HepG2 (cell line): ENCODE measurements around the gene ABCB4. TPM values are rescaled to one million over a fixed set of nuclear protein-coding genes. Genes with fewer than 3 reads are reported as not detected.

ENCODE experiments used
- ATAC-seq: fragments of 200-7000 bp; cut with Tn5 transposase; 3 replicates; pipeline ENCODE4 v1.9.1; 2020; ENCODE audit warnings: mild to moderate bottlenecking, moderate library complexity
- BruUV-seq: library from RNA; stranded (reverse); fragments of 400-500 nt; replicated peaks from 2 replicates; lab custom pipeline; 2021; lab: Mats Ljungman, UMichigan
- CTCF ChIA-PET: fragments of 300-600 bp; formaldehyde crosslinking; extraction: SDS; loops from one replicate; lab custom pipeline; 2021; ENCODE audit warnings: low total read pairs, inconsistent platforms, low intra/inter-chr PET ratio; lab: Yijun Ruan, JAX
- POLR2A ChIA-PET: fragments of 350-600 bp; sonication (Branson Sonifier 250); formaldehyde crosslinking; loops from one replicate; lab custom pipeline; 2020; ENCODE audit warnings: antibody characterized with exemption, inconsistent platforms; lab: Yijun Ruan, JAX
- DNase-seq: peaks from one replicate; pipeline ENCODE4 v3.0.0-alpha.2; 2015; ENCODE audit warnings: low spot score
- FAIRE-seq: peaks from 3 replicates; lab custom pipeline; 2011; peaks lifted over from hg19 to GRCh38; lab: Jason Lieb, UNC
- H2AFZ ChIP-seq: one replicate; pipeline ENCODE4 v1.6.1; 2011; ENCODE audit warnings: low read length, inconsistent platforms
- H3K27ac ChIP-seq: fragments of 300-600 bp; 3 replicates; pipeline ENCODE4 v1.8.0; 2011; ENCODE audit warnings: mixed run types, mild to moderate bottlenecking, mixed read lengths, low read length, inconsistent platforms; ENCODE audit not compliant: insufficient read depth; ENCODE audit errors: extremely low read length
- H3K27me3 ChIP-seq, 2 experiments: fragments of 200-600 bp in 1 of 2; 2 replicates in 1 of 2; 3 replicates in 1 of 2; pipeline versions ENCODE4 v1.6.0 to v1.8.0; 2011; ENCODE audit warnings: low read length in 2 of 2, mild to moderate bottlenecking in 2 of 2, moderate library complexity in 2 of 2, inconsistent platforms in 1 of 2; ENCODE audit not compliant: insufficient read depth in 2 of 2, control insufficient read depth in 1 of 2
- H3K36me3 ChIP-seq, 2 experiments: fragments of 200-600 bp in 1 of 2; replicated peaks in 1 of 2; 2 replicates in 1 of 2; 3 replicates in 1 of 2; pipeline versions ENCODE4 v1.5.1 to v1.8.0; 2011; ENCODE audit warnings: low read length in 2 of 2, inconsistent platforms in 1 of 2; ENCODE audit not compliant: insufficient read depth in 2 of 2, control insufficient read depth in 1 of 2
- H3K4me1 ChIP-seq: 2 replicates; pipeline ENCODE4 v1.5.1; 2012; ENCODE audit warnings: low read length, inconsistent platforms; ENCODE audit not compliant: insufficient read depth
- H3K4me2 ChIP-seq: 2 replicates; pipeline ENCODE4 v1.6.0; 2011; ENCODE audit warnings: low read depth, low read length, inconsistent platforms
- H3K4me3 ChIP-seq, 3 experiments: fragments of 200-600 bp in 1 of 3; sonication (generic), shearing (Covaris generic) in 1 of 3; replicated peaks in 1 of 3; 2 replicates each; pipeline ENCODE4 v1.5.1; 2011 to 2016; ENCODE audit warnings: low read length in 3 of 3, inconsistent platforms in 2 of 3, low read depth in 2 of 3, mild to moderate bottlenecking in 2 of 3, control low read depth in 1 of 3, mixed read lengths in 1 of 3; ENCODE audit not compliant: insufficient read depth in 1 of 3
- H3K79me2 ChIP-seq: one replicate; pipeline ENCODE4 v1.6.1; 2011; ENCODE audit warnings: low read length, inconsistent platforms; ENCODE audit not compliant: insufficient read depth
- H3K9ac ChIP-seq: 2 replicates; pipeline ENCODE4 v1.6.0; 2011; ENCODE audit warnings: mild to moderate bottlenecking, low read depth, low read length, inconsistent platforms; ENCODE audit not compliant: insufficient read depth
- H3K9me3 ChIP-seq: 2 replicates; pipeline ENCODE4 v1.5.1; 2012; ENCODE audit warnings: mild to moderate bottlenecking, low read length
- H4K20me1 ChIP-seq: 2 replicates; pipeline ENCODE4 v1.6.0; 2011; ENCODE audit warnings: inconsistent platforms, mild to moderate bottlenecking, low read length, moderate library complexity; ENCODE audit not compliant: insufficient read depth
- CBX1 ChIP-seq: IDR thresholded peaks from one replicate; pipeline ENCODE4 v1.6.1; 2016; ENCODE audit warnings: antibody characterized with exemption, low read depth
- CTCF ChIP-seq: sonication (generic); formaldehyde crosslinking; IDR thresholded peaks from 2 replicates; pipeline ENCODE4 v1.5.0; 2020; ENCODE audit warnings: mild to moderate bottlenecking, missing genetic modification reagents, moderate library complexity
- RAD21 ChIP-seq: fragments of 450-650 bp; formaldehyde crosslinking; IDR thresholded peaks from 2 replicates; pipeline ENCODE4 v1.5.0; 2020; ENCODE audit warnings: mild to moderate bottlenecking
- RBM39 ChIP-seq: fragments of 200-400 bp; formaldehyde crosslinking; IDR thresholded peaks from one replicate; pipeline ENCODE4 v1.6.1; 2018; ENCODE audit warnings: antibody characterized with exemption, mild to moderate bottlenecking, low read depth, low read length; ENCODE audit not compliant: poor library complexity, severe bottlenecking
- REXO4 ChIP-seq: sonication (generic); formaldehyde crosslinking; IDR thresholded peaks from 2 replicates; pipeline ENCODE4 v1.8.0; 2022; ENCODE audit warnings: missing genetic modification reagents, mild to moderate bottlenecking, borderline replicate concordance
- SMC3 ChIP-seq: IDR thresholded peaks from 2 replicates; pipeline ENCODE4 v1.6.1; 2011; ENCODE audit warnings: low read length, improper control_type of control experiment
- STAG1 ChIP-seq: sonication (generic); formaldehyde crosslinking; IDR thresholded peaks from 2 replicates; pipeline ENCODE4 v1.4.0; 2020; ENCODE audit warnings: missing genetic modification reagents
- ZC3H4 ChIP-seq: sonication (generic); formaldehyde crosslinking; IDR thresholded peaks from 2 replicates; pipeline ENCODE4 v1.4.0; 2020; ENCODE audit warnings: missing genetic modification reagents, borderline replicate concordance
- ZNF772 ChIP-seq: sonication (generic); formaldehyde crosslinking; IDR thresholded peaks from 2 replicates; pipeline ENCODE4 v1.5.0; 2020; ENCODE audit warnings: mild to moderate bottlenecking, missing genetic modification reagents
- WGBS: methylation state at CpG from one replicate; pipeline ENCODE4 v1.1.6; 2017; ENCODE audit warnings: low lambda C conversion rate; 5-methylcytosine and 5-hydroxymethylcytosine counted together
- in situ Hi-C: cut with HindIII; loops from 2 replicates; pipeline ENCODE4 v1.10.0; 2017; ENCODE audit warnings: low pct_unique_long_range_greater_than_20kb; ENCODE audit not compliant: extremely low pct_ligation_motif_present
- intact Hi-C: fragments of 100-400 bp; cut with micrococcal nuclease; formaldehyde crosslinking; loops from one replicate; pipeline ENCODE4 v1.10.0; 2022; ENCODE audit not compliant: unreplicated experiment
- polyA plus RNA-seq, 8 experiments: library from polyadenylated mRNA; depleted of rRNA in 3 of 8; stranded (reverse) in 7 of 8; unstranded in 1 of 8; fragments of >200 nt; fragmentation: Illumina TruSeq in 4 of 8; extraction: Trizol in 4 of 8; gene quantifications; 2 replicates each; pipeline versions ENCODE4 v1.2.1 to v1.2.3, GENCODE V29; 2011 to 2016; ENCODE audit warnings: low read depth in 4 of 8, missing spikeins in 1 of 8, mixed read lengths in 1 of 8; ENCODE audit not compliant: insufficient read depth in 1 of 8
- total RNA-seq, 5 experiments: library from RNA; depleted of rRNA; stranded (reverse); fragments of >200 nt; fragmentation: Illumina TruSeq; extraction: Trizol; gene quantifications; 2 replicates each; pipeline ENCODE4 v1.2.3, GENCODE V29; 2016; ENCODE audit warnings: low read depth in 1 of 5

ABCB4 gene
- total and polyA plus RNA-seq, 2 of the 13 experiments (the other 11 are each of a cell fraction or from before 2014, with no cell fraction given): 18.0 to 32.4 TPM

- ChIA-PET CTCF (interaction anchor here (1.3 kb wide), 1 partner anchor 196 kb away, joined by 7 read pairs; no protein-coding TSS in a partner anchor), POLR2A (interaction anchor here (0.9 kb wide), 1 partner anchor 32 kb away, joined by 3 read pairs; no protein-coding TSS in a partner anchor)
- intact Hi-C loops (loop anchor here (1.0 to 5.0 kb wide), 3 partner anchors 91 to 380 kb away; no protein-coding TSS in a partner anchor), in situ Hi-C loops (loop anchor here (5.0 kb wide), 1 partner anchor 195 kb away; no protein-coding TSS in a partner anchor)
- WGBS: 55% methylated on average over 3 of the region's 3 CpGs
- Histone ChIP-seq H3K4me2 (no peak overlapping the region), H2AFZ (no peak overlapping the region), H3K27ac (no peak overlapping the region), H3K4me3 (no peak overlapping the region), H3K4me1 (peaks cover 14% of the 10 kb centered on the region), H3K79me2 (no peaks in the 10 kb centered on the region), H3K36me3 (peaks cover 3 to 38% of the 10 kb centered on the region in 2 experiments; a peak in 4 of 5 replicates), H3K27me3 (no peaks in the 10 kb centered on the region), H3K9me3 (no peaks in the 10 kb centered on the region), H3K9ac (no peak overlapping the region), H4K20me1 (no peaks in the 10 kb centered on the region)
- TF ChIP-seq CTCF (peak; percentile 68), RBM39 (no peak), SMC3 (peak; percentile 49; the same call in 1 of the 2 replicates), ZC3H4 (CRISPR knock-in tag) (no peak), ZNF772 (no peak), REXO4 (CRISPR knock-in tag) (no peak), STAG1 (peak; percentile 80), RAD21 (CRISPR knock-in tag) (peak; percentile 33; the same call in 1 of the 2 replicates), CBX1 (no peak)
- ATAC-seq (peak; percentile 66), FAIRE-seq (no peak), DNase-seq (peak; percentile 16)
- BruUV-seq: no TSS peak
These were observed 32.0 kb upstream of the ABCB4 start for GRCh38 chr7:87507446-87507845.
